Adipocyte (in vitro differentiated cells): ENCODE measurements around the gene TTC13.
"Not testable (repeated sequence)": the region's sequence is repeated elsewhere in the genome, so short reads cannot be mapped to it uniquely, and the experiment has no call there.

Source experiments
- DNase-seq: peaks from one replicate; pipeline ENCODE4 v3.0.0-alpha.2; 2015; ENCODE audit warnings: low read depth
- H3K27me3 ChIP-seq: replicated peaks from 2 replicates; pipeline ENCODE4 v1.7.0; 2013; ENCODE audit warnings: mild to moderate bottlenecking, low read length, moderate library complexity; ENCODE audit not compliant: control insufficient read depth, insufficient read depth
- H3K36me3 ChIP-seq: 2 replicates; pipeline ENCODE4 v1.7.0; 2013; ENCODE audit warnings: low read length, mild to moderate bottlenecking, moderate library complexity; ENCODE audit not compliant: control insufficient read depth, insufficient read depth, severe bottlenecking
- H3K4me1 ChIP-seq: 2 replicates; pipeline ENCODE4 v1.7.0; 2013; ENCODE audit warnings: mild to moderate bottlenecking, low read length, moderate library complexity; ENCODE audit not compliant: control insufficient read depth, insufficient read depth
- H3K4me3 ChIP-seq: 2 replicates; pipeline ENCODE4 v1.7.0; 2013; ENCODE audit warnings: mild to moderate bottlenecking, low read length, moderate library complexity
- H3K9ac ChIP-seq: 2 replicates; pipeline ENCODE4 v1.7.0; 2013; ENCODE audit warnings: mild to moderate bottlenecking, low read length, moderate library complexity
- H3K9me3 ChIP-seq: 2 replicates; pipeline ENCODE4 v1.7.0; 2013; ENCODE audit warnings: mild to moderate bottlenecking, low read length, moderate library complexity; ENCODE audit not compliant: control insufficient read depth

TTC13 gene

GRCh38 chr1:231016234-231016633 lies 37.6 kb upstream of the TTC13 start:
- peaks cover 70% of the 10 kb centered on the region for H3K36me3 ChIP-seq

GRCh38 chr1:231013391-231014015 lies 34.8 kb upstream of the TTC13 start:
- H3K9me3 ChIP-seq, result no peaks in the 10 kb centered on the region
- no peaks in the 10 kb centered on the region for H3K27me3 ChIP-seq
- no peak overlapping the region for H3K9ac ChIP-seq
- peaks cover 53% of the 10 kb centered on the region for H3K36me3 ChIP-seq
- no peaks in the 10 kb centered on the region for H3K4me1 ChIP-seq
- no peak overlapping the region for H3K4me3 ChIP-seq
- DNase-seq, result no peak

More at GRCh38 chr1:231016234-231016633, 37.6 kb upstream of the TTC13 start:
- no peaks in the 10 kb centered on the region for H3K27me3 ChIP-seq
- H3K9me3 ChIP-seq, result no peaks in the 10 kb centered on the region
- no peak for DNase-seq
- H3K9ac ChIP-seq, result no peak overlapping the region
- no peak overlapping the region for H3K4me3 ChIP-seq
- no peaks in the 10 kb centered on the region for H3K4me1 ChIP-seq

- H3K27me3 ChIP-seq, result no peaks in the 10 kb centered on the region
- H3K9me3 ChIP-seq, result peaks cover 5% of the 10 kb centered on the region
- H3K36me3 ChIP-seq, result peaks cover 37% of the 10 kb centered on the region
- no peaks in the 10 kb centered on the region for H3K4me1 ChIP-seq
- H3K4me3 ChIP-seq, result no peak overlapping the region
- no peak for DNase-seq
- no peak overlapping the region for H3K9ac ChIP-seq
Observed at GRCh38 chr1:231011963-231012362, 33.3 kb upstream of the TTC13 start.

- Histone ChIP-seq H3K4me3 (no peak overlapping the region), H3K27me3 (no peaks in the 10 kb centered on the region), H3K9ac (no peak overlapping the region), H3K36me3 (peaks cover 31% of the 10 kb centered on the region), H3K9me3 (peaks cover 11% of the 10 kb centered on the region), H3K4me1 (no peaks in the 10 kb centered on the region)
- DNase-seq, result no peak
Observed at GRCh38 chr1:231011360-231011759, 32.7 kb upstream of the TTC13 start.

- not testable (repeated sequence) for DNase-seq, H3K4me1 ChIP-seq, H3K9ac ChIP-seq, H3K27me3 ChIP-seq, H3K4me3 ChIP-seq
- Histone ChIP-seq H3K36me3 (peaks cover 13% of the 10 kb centered on the region), H3K9me3 (peaks cover 37% of the 10 kb centered on the region)
Observed at GRCh38 chr1:231007535-231007934, 28.9 kb upstream of the TTC13 start.

GRCh38 chr1:231001892-231002291 lies 23.2 kb upstream of the TTC13 start:
- H3K36me3 ChIP-seq, result peaks cover 55% of the 10 kb centered on the region

GRCh38 chr1:231000639-231001038 lies 22.0 kb upstream of the TTC13 start:
- no peak for DNase-seq
- H3K36me3 ChIP-seq, result peaks cover 68% of the 10 kb centered on the region
- peaks cover 22% of the 10 kb centered on the region for H3K9me3 ChIP-seq
- H3K9ac ChIP-seq, result no peak overlapping the region
- H3K4me1 ChIP-seq, result no peaks in the 10 kb centered on the region
- H3K4me3 ChIP-seq, result no peak overlapping the region
- H3K27me3 ChIP-seq, result no peaks in the 10 kb centered on the region

More at GRCh38 chr1:231001892-231002291, 23.2 kb upstream of the TTC13 start:
- H3K9me3 ChIP-seq, result peaks cover 31% of the 10 kb centered on the region
- no peaks in the 10 kb centered on the region for H3K4me1 ChIP-seq
- H3K4me3 ChIP-seq, result no peak overlapping the region
- H3K27me3 ChIP-seq, result no peaks in the 10 kb centered on the region
- no peak overlapping the region for H3K9ac ChIP-seq
- no peak for DNase-seq

GRCh38 chr1:231000201-231000600 lies 21.5 kb upstream of the TTC13 start:
- Histone ChIP-seq H3K4me3 (no peak overlapping the region), H3K27me3 (no peaks in the 10 kb centered on the region), H3K36me3 (peaks cover 72% of the 10 kb centered on the region), H3K9ac (no peak overlapping the region), H3K4me1 (peaks cover 2% of the 10 kb centered on the region), H3K9me3 (peaks cover 20% of the 10 kb centered on the region)
- no peak for DNase-seq

GRCh38 chr1:230994860-230995259 lies 16.2 kb upstream of the TTC13 start:
- Histone ChIP-seq H3K27me3 (no peaks in the 10 kb centered on the region), H3K4me1 (peaks cover 19% of the 10 kb centered on the region), H3K9ac (no peak overlapping the region), H3K4me3 (no peak overlapping the region), H3K36me3 (peaks cover 78% of the 10 kb centered on the region), H3K9me3 (no peaks in the 10 kb centered on the region)
- DNase-seq, result no peak

- Histone ChIP-seq H3K9me3 (no peaks in the 10 kb centered on the region), H3K4me1 (peaks cover 19% of the 10 kb centered on the region), H3K27me3 (no peaks in the 10 kb centered on the region), H3K9ac (no peak overlapping the region), H3K36me3 (peaks cover 62% of the 10 kb centered on the region), H3K4me3 (no peak overlapping the region)
- DNase-seq, result no peak
Observed at GRCh38 chr1:230992100-230992774, 13.6 kb upstream of the TTC13 start.

- peaks cover 37% of the 10 kb centered on the region for H3K36me3 ChIP-seq
- peaks cover 9% of the 10 kb centered on the region for H3K4me1 ChIP-seq
- no peak overlapping the region for H3K4me3 ChIP-seq
- H3K9me3 ChIP-seq, result no peaks in the 10 kb centered on the region
- no peak for DNase-seq
- H3K9ac ChIP-seq, result no peak overlapping the region
- no peaks in the 10 kb centered on the region for H3K27me3 ChIP-seq
Observed at GRCh38 chr1:230987448-230987847, 8.8 kb upstream of the TTC13 start.
